Testis (tissue), 3 donors: Measurements from ENCODE around the gene VSNL1. TPM values are rescaled to one million over a fixed set of nuclear protein-coding genes. Genes with fewer than 3 reads are reported as not detected.

Experiments used
- DNase-seq: peaks from one replicate; pipeline ENCODE4 v3.0.0-alpha.2; 2019
- H3K27ac ChIP-seq, 2 donors: fragments of 200-600 bp; sonication (generic); one replicate each; pipeline ENCODE4 v1.5.1; 2019
- H3K27me3 ChIP-seq: fragments of 200-600 bp; sonication (generic); one replicate; pipeline ENCODE4 v1.5.1; 2019
- H3K36me3 ChIP-seq: fragments of 200-600 bp; sonication (generic); one replicate; pipeline ENCODE4 v1.5.1; 2017; ENCODE audit warnings: low read depth; ENCODE audit errors: missing control alignments
- H3K4me1 ChIP-seq: fragments of 200-600 bp; sonication (generic); one replicate; pipeline ENCODE4 v1.5.1; 2019
- H3K4me3 ChIP-seq, 2 donors: fragments of 200-600 bp; sonication (generic); one replicate each; pipeline ENCODE4 v1.5.1; 2017 to 2019
- H3K9me3 ChIP-seq: fragments of 200-600 bp; sonication (generic); one replicate; pipeline ENCODE4 v1.5.1; 2017
- CTCF ChIP-seq, 3 experiments: fragments of 450-650 bp in 2 of 3; fragments of 200-600 bp in 1 of 3; sonication (generic) in 1 of 3; IDR thresholded peaks; one replicate each; pipeline ENCODE4 v1.5.1; 2016 to 2019; ENCODE audit warnings: antibody characterized with exemption in 3 of 3, mild to moderate bottlenecking in 2 of 3, moderate library complexity in 1 of 3
- POLR2A ChIP-seq: fragments of 450-650 bp; IDR thresholded peaks from one replicate; pipeline ENCODE4 v1.6.1; 2017; ENCODE audit warnings: antibody characterized with exemption, mild to moderate bottlenecking, moderate library complexity
- WGBS, 2 donors: methylation state at CpG; one replicate each; pipeline ENCODE4 v1.1.5; 2018; 5-methylcytosine and 5-hydroxymethylcytosine counted together
- intact Hi-C: fragments of 100-400 bp; cut with DNase I; formaldehyde crosslinking; loops from one replicate; pipeline ENCODE4 v1.15.1; 2023; ENCODE audit warnings: low total_unique reads
- polyA plus RNA-seq: library from polyadenylated mRNA; stranded (reverse); fragments of 350-450 nt; fragmentation: Illumina TruSeq; extraction: RNeasy Lipid Tissue Mini Kit (QIAGEN cat#74804); gene quantifications from one replicate; pipeline ENCODE4 v1.2.3, GENCODE V29; 2014; ENCODE audit warnings: low read depth, low replicate concordance; ENCODE audit not compliant: insufficient read depth
- total RNA-seq, 2 donors: library from RNA; depleted of rRNA; stranded (reverse); fragments of >200 nt; gene quantifications; one replicate each; pipeline ENCODE4 v1.2.3, GENCODE V29; 2016

The VSNL1 gene
- total and polyA plus RNA-seq, 3 donors from 2014 or later: 0.46 to 1.8 (median 1.4) TPM

GRCh38 chr2:17521621-17522020 lies 18.9 kb upstream of the VSNL1 start:
- H3K9me3 ChIP-seq: no peaks in the 10 kb centered on the region

GRCh38 chr2:17522303-17522702 lies 18.2 kb upstream of the VSNL1 start:
- no peaks in the 10 kb centered on the region for H3K9me3 ChIP-seq
- no peak overlapping the region for H3K27ac ChIP-seq
- TF ChIP-seq POLR2A: no peak
- TF ChIP-seq CTCF (IDR thresholded peaks at IDR 0.05): no peak
- DNase-seq: no peak
- 79 to 93% methylated on average over 6 of the region's 6 CpGs for WGBS, 2 donors
- H3K4me1 ChIP-seq: no peaks in the 10 kb centered on the region
- no peak overlapping the region for H3K4me3 ChIP-seq
- H3K27me3 ChIP-seq: no peaks in the 10 kb centered on the region
- no peaks in the 10 kb centered on the region for H3K36me3 ChIP-seq
- intact Hi-C loops: no loop called here

More at GRCh38 chr2:17521621-17522020, 18.9 kb upstream of the VSNL1 start:
- H3K27ac ChIP-seq: no peak overlapping the region
- TF ChIP-seq CTCF (IDR thresholded peaks at IDR 0.05) (no peak), POLR2A (no peak)
- WGBS, 2 donors: 94 to 96% methylated on average over 2 of the region's 2 CpGs
- H3K4me1 ChIP-seq: no peaks in the 10 kb centered on the region
- no peak overlapping the region for H3K4me3 ChIP-seq
- DNase-seq: no peak
- intact Hi-C loops: no loop called here
- H3K36me3 ChIP-seq: no peaks in the 10 kb centered on the region
- no peaks in the 10 kb centered on the region for H3K27me3 ChIP-seq

GRCh38 chr2:17529771-17530170 lies 10.7 kb upstream of the VSNL1 start:
- Histone ChIP-seq H3K27ac (no peak overlapping the region), H3K4me3 (no peak overlapping the region), H3K9me3 (no peaks in the 10 kb centered on the region), H3K27me3 (no peaks in the 10 kb centered on the region), H3K4me1 (no peaks in the 10 kb centered on the region), H3K36me3 (no peaks in the 10 kb centered on the region)
- intact Hi-C loops: no loop called here
- DNase-seq: no peak
- 73 to 75% methylated on average over 2 of the region's 2 CpGs for WGBS, 2 donors
- no peak for TF ChIP-seq CTCF (IDR thresholded peaks at IDR 0.05)
- no peak for TF ChIP-seq POLR2A

GRCh38 chr2:17533546-17533945 lies 7.0 kb upstream of the VSNL1 start:
- WGBS, 2 donors: 89 to 91% methylated on average over 2 of the region's 2 CpGs
- H3K4me1 ChIP-seq: no peaks in the 10 kb centered on the region
- TF ChIP-seq CTCF (IDR thresholded peaks at IDR 0.05) (no peak), POLR2A (no peak)
- no peak overlapping the region for H3K4me3 ChIP-seq
- H3K27me3 ChIP-seq: no peaks in the 10 kb centered on the region
- H3K36me3 ChIP-seq: no peaks in the 10 kb centered on the region
- no peak for DNase-seq
- H3K27ac ChIP-seq: no peak overlapping the region
- H3K9me3 ChIP-seq: no peaks in the 10 kb centered on the region
- intact Hi-C loops: no loop called here

GRCh38 chr2:17536416-17536815 lies 4.1 kb upstream of the VSNL1 start:
- Histone ChIP-seq H3K9me3 (no peaks in the 10 kb centered on the region), H3K4me1 (peaks cover 12% of the 10 kb centered on the region), H3K27ac (no peak overlapping the region), H3K36me3 (no peaks in the 10 kb centered on the region), H3K4me3 (no peak overlapping the region), H3K27me3 (no peaks in the 10 kb centered on the region)
- WGBS, 2 donors: 75 to 89% methylated on average over 2 of the region's 2 CpGs
- no peak for TF ChIP-seq POLR2A
- TF ChIP-seq CTCF (IDR thresholded peaks at IDR 0.05): no peak
- intact Hi-C loops: no loop called here
- DNase-seq: no peak
